Measurements from ENCODE around the gene KIF26A. TPM values are rescaled to one million over a fixed set of nuclear protein-coding genes. Genes with fewer than 3 reads are reported as not detected.

KIF26A gene
- total RNA-seq, 2 donors from 2014 or later: 3.9 to 4.7 TPM

GRCh38 chr14:104142136-104142945, 4.0 kb downstream of the KIF26A start:
- Mint-ChIP-seq H3K27ac (no peak overlapping the region), H3K27me3 (peaks cover 21% of the 10 kb centered on the region), H3K4me1 (peaks cover 6% of the 10 kb centered on the region), H3K36me3 (ENCODE audit: low read depth) (no peaks in the 10 kb centered on the region), H3K4me3 (no peak overlapping the region)
- ATAC-seq (no peak), DNase-seq (peak in 2 of 3 donors; percentile 2 to 4)
- H3K9me3 ChIP-seq (ENCODE audit: control insufficient read depth, low read length, poor library complexity, severe bottlenecking): no peaks in the 10 kb centered on the region

- ATAC-seq (no peak), DNase-seq (peak in 1 of 3 donors; percentile 0)
- H3K4me3 Mint-ChIP-seq: no peak overlapping the region
- no peaks in the 10 kb centered on the region for H3K36me3 Mint-ChIP-seq (ENCODE audit: low read depth)
- peaks cover 21% of the 10 kb centered on the region for H3K27me3 Mint-ChIP-seq
- H3K9me3 ChIP-seq (ENCODE audit: control insufficient read depth, low read length, poor library complexity, severe bottlenecking): no peaks in the 10 kb centered on the region
- H3K27ac Mint-ChIP-seq: no peak overlapping the region
- peaks cover 6% of the 10 kb centered on the region for H3K4me1 Mint-ChIP-seq
Observed at GRCh38 chr14:104142946-104143470, 4.6 kb downstream of the KIF26A start.

GRCh38 chr14:104143521-104144452, 5.4 kb downstream of the KIF26A start:
- no peaks in the 10 kb centered on the region for H3K9me3 ChIP-seq (ENCODE audit: control insufficient read depth, low read length, poor library complexity, severe bottlenecking)
- Mint-ChIP-seq H3K4me3 (no peak overlapping the region), H3K27me3 (peaks cover 21% of the 10 kb centered on the region), H3K4me1 (peaks cover 7% of the 10 kb centered on the region), H3K27ac (no peak overlapping the region), H3K36me3 (ENCODE audit: low read depth) (no peaks in the 10 kb centered on the region)
- peak in 2 of 3 donors; percentile 2 to 3 for DNase-seq
- ATAC-seq: no peak

GRCh38 chr14:104144453-104144790, 6.0 kb downstream of the KIF26A start:
- H3K9me3 ChIP-seq (ENCODE audit: control insufficient read depth, low read length, poor library complexity, severe bottlenecking): no peaks in the 10 kb centered on the region
- no peak for DNase-seq
- Mint-ChIP-seq H3K4me3 (peak overlapping the region; percentile 9), H3K27ac (no peak overlapping the region), H3K36me3 (ENCODE audit: low read depth) (no peaks in the 10 kb centered on the region), H3K4me1 (peaks cover 7% of the 10 kb centered on the region), H3K27me3 (peaks cover 21% of the 10 kb centered on the region)
- ATAC-seq: no peak

- no peaks in the 10 kb centered on the region for H3K9me3 ChIP-seq (ENCODE audit: control insufficient read depth, low read length, poor library complexity, severe bottlenecking)
- peak overlapping the region; percentile 24 for H3K27ac Mint-ChIP-seq
- H3K36me3 Mint-ChIP-seq (ENCODE audit: low read depth): no peaks in the 10 kb centered on the region
- H3K4me1 Mint-ChIP-seq: peaks cover 7% of the 10 kb centered on the region
- ATAC-seq: no peak
- peaks cover 17% of the 10 kb centered on the region for H3K27me3 Mint-ChIP-seq
- H3K4me3 Mint-ChIP-seq: peak overlapping the region; percentile 9
- DNase-seq: peak in 2 of 3 donors; percentile 3 to 8
Observed at GRCh38 chr14:104144911-104145825, 6.8 kb downstream of the KIF26A start.

- ATAC-seq (no peak), DNase-seq (no peak)
- peaks cover 11% of the 10 kb centered on the region for H3K27me3 Mint-ChIP-seq
- H3K4me1 Mint-ChIP-seq: peaks cover 7% of the 10 kb centered on the region
- H3K4me3 Mint-ChIP-seq: no peak overlapping the region
- peak overlapping the region; percentile 24 for H3K27ac Mint-ChIP-seq
- H3K36me3 Mint-ChIP-seq (ENCODE audit: low read depth): no peaks in the 10 kb centered on the region
- no peaks in the 10 kb centered on the region for H3K9me3 ChIP-seq (ENCODE audit: control insufficient read depth, low read length, poor library complexity, severe bottlenecking)
Observed at GRCh38 chr14:104145826-104146601, 7.6 kb downstream of the KIF26A start.

GRCh38 chr14:104146651-104147345, 8.4 kb downstream of the KIF26A start:
- H3K9me3 ChIP-seq (ENCODE audit: control insufficient read depth, low read length, poor library complexity, severe bottlenecking): no peaks in the 10 kb centered on the region
- Mint-ChIP-seq H3K4me1 (peaks cover 7% of the 10 kb centered on the region), H3K27ac (peak overlapping the region; percentile 24), H3K27me3 (peaks cover 9% of the 10 kb centered on the region), H3K4me3 (no peak overlapping the region), H3K36me3 (ENCODE audit: low read depth) (no peaks in the 10 kb centered on the region)
- ATAC-seq (no peak), DNase-seq (peak in 1 of 3 donors; percentile 6)

GRCh38 chr14:104147346-104148125, 9.1 kb downstream of the KIF26A start:
- no peaks in the 10 kb centered on the region for H3K9me3 ChIP-seq (ENCODE audit: control insufficient read depth, low read length, poor library complexity, severe bottlenecking)
- DNase-seq: peak in 1 of 3 donors; percentile 8
- Mint-ChIP-seq H3K4me3 (no peak overlapping the region), H3K4me1 (peaks cover 7% of the 10 kb centered on the region), H3K36me3 (ENCODE audit: low read depth) (no peaks in the 10 kb centered on the region), H3K27ac (no peak overlapping the region), H3K27me3 (peaks cover 9% of the 10 kb centered on the region)
- no peak for ATAC-seq

- peaks cover 7% of the 10 kb centered on the region for H3K4me1 Mint-ChIP-seq
- no peaks in the 10 kb centered on the region for H3K9me3 ChIP-seq (ENCODE audit: control insufficient read depth, low read length, poor library complexity, severe bottlenecking)
- ATAC-seq (no peak), DNase-seq (no peak)
- peaks cover 9% of the 10 kb centered on the region for H3K27me3 Mint-ChIP-seq
- peak overlapping the region; percentile 78 for H3K4me3 Mint-ChIP-seq
- no peak overlapping the region for H3K27ac Mint-ChIP-seq
- no peaks in the 10 kb centered on the region for H3K36me3 Mint-ChIP-seq (ENCODE audit: low read depth)
Observed at GRCh38 chr14:104148433-104149277, 10.3 kb downstream of the KIF26A start.

- peaks cover 9% of the 10 kb centered on the region for H3K27me3 Mint-ChIP-seq
- ATAC-seq: no peak
- no peaks in the 10 kb centered on the region for H3K9me3 ChIP-seq (ENCODE audit: control insufficient read depth, low read length, poor library complexity, severe bottlenecking)
- no peaks in the 10 kb centered on the region for H3K36me3 Mint-ChIP-seq (ENCODE audit: low read depth)
- DNase-seq: no peak
- H3K4me1 Mint-ChIP-seq: peaks cover 7% of the 10 kb centered on the region
- H3K4me3 Mint-ChIP-seq: no peak overlapping the region
- no peak overlapping the region for H3K27ac Mint-ChIP-seq
Observed at GRCh38 chr14:104149278-104149595, 10.8 kb downstream of the KIF26A start.

All from T-helper 17 cell (primary cell).